IPS DF 6.9 (cell line): ENCODE data around the gene BCAP31.
"Not testable (repeated sequence)": the region's sequence is repeated elsewhere in the genome, so short reads cannot be mapped to it uniquely, and the experiment has no call there.

ENCODE experiments used
- DNase-seq: peaks from one replicate; pipeline ENCODE4 v3.0.0-alpha.2; 2013; ENCODE audit warnings: low read depth, low spot score
- H3K27ac ChIP-seq: one replicate; pipeline ENCODE4 v1.5.1; 2013; ENCODE audit warnings: low read length, control low read depth
- H3K27me3 ChIP-seq: 2 replicates; pipeline ENCODE4 v1.6.1; 2013; ENCODE audit warnings: mild to moderate bottlenecking, low read length; ENCODE audit not compliant: control insufficient read depth, insufficient read depth
- H3K36me3 ChIP-seq: 2 replicates; pipeline ENCODE4 v1.6.1; 2013; ENCODE audit warnings: low read length; ENCODE audit not compliant: control insufficient read depth, insufficient read depth
- H3K4me1 ChIP-seq: 2 replicates; pipeline ENCODE4 v1.6.1; 2013; ENCODE audit warnings: low read length; ENCODE audit not compliant: control insufficient read depth, insufficient read depth
- H3K4me3 ChIP-seq: 2 replicates; pipeline ENCODE4 v1.5.1; 2013; ENCODE audit warnings: mild to moderate bottlenecking, low read length
- H3K9me3 ChIP-seq: 2 replicates; pipeline ENCODE4 v1.6.1; 2013; ENCODE audit warnings: low read length, inconsistent platforms; ENCODE audit not compliant: control insufficient read depth, insufficient read depth
- WGBS: extraction: QIAGEN DNeasy Blood & Tissue Kit; methylation state at CpG from one replicate; pipeline ENCODE4 v1.1.7; 2013; ENCODE audit warnings: mixed read lengths, missing lambda C conversion rate; ENCODE audit not compliant: insufficient read length, insufficient coverage; 5-methylcytosine and 5-hydroxymethylcytosine counted together

The BCAP31 gene

GRCh38 chrX:153685751-153686696 lies 38.2 kb downstream of the BCAP31 start:
- Histone ChIP-seq H3K4me1 (peaks cover 8% of the 10 kb centered on the region), H3K27me3 (no peaks in the 10 kb centered on the region), H3K4me3 (no peak overlapping the region), H3K9me3 (no peaks in the 10 kb centered on the region), H3K36me3 (peaks cover 7% of the 10 kb centered on the region; the same call in 1 of the 2 replicates), H3K27ac (no peak overlapping the region)
- no peak for DNase-seq
- WGBS = no CpG with 5 or more reads among the region's 24 CpGs

GRCh38 chrX:153685156-153685536 lies 39.0 kb downstream of the BCAP31 start:
- Histone ChIP-seq H3K27me3 (no peaks in the 10 kb centered on the region), H3K4me3 (peak overlapping the region; percentile 7; the same call in 1 of the 2 replicates), H3K4me1 (peaks cover 8% of the 10 kb centered on the region), H3K36me3 (peaks cover 5% of the 10 kb centered on the region; the same call in 1 of the 2 replicates), H3K9me3 (no peaks in the 10 kb centered on the region), H3K27ac (no peak overlapping the region)
- WGBS = no CpG with 5 or more reads among the region's 21 CpGs
- DNase-seq = no peak

DNA sequence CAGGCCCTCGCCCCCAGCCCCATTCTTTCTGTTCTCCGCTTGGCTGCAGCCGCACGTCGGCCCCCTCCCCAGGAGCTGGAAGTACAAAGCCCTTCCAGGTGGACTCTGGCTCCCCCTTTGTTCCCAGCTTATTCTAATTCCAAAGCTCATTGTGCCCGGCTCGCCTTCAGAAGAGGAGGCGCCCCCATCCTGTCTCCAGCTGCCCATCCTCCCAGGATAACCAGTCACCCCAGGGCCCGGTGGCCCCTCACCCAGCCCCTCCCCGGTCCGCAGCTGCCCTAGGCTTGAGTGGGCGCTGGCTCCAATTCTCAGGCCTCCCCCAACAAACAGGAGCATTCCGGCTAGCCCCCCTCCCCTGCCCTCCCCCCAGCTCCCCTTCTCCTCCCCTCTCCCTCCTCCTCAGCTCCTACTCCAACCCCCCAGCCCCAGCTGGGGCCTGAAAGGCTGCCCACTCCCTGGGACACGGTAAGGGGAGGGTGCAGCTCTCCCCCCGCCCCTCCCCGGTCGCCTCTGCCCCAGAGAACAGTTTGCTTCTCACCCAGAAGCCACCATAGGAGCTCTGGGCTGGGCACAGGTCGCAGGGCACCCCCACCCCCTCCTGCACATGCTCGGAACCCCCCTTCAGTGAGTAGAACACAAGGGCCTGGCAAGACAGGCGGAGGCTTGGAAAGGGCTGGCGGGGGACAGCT lies 39.6 kb downstream of the BCAP31 start:
- DNase-seq = no peak
- WGBS = no CpG with 5 or more reads among the region's 21 CpGs

GRCh38 chrX:153683486-153683885 lies 40.7 kb downstream of the BCAP31 start:
- WGBS = no CpG with 5 or more reads among the region's 8 CpGs
- not testable (repeated sequence) for H3K9me3 ChIP-seq, H3K27ac ChIP-seq, H3K4me1 ChIP-seq, DNase-seq, H3K27me3 ChIP-seq, H3K4me3 ChIP-seq, H3K36me3 ChIP-seq

More for the DNA sequence above, 39.6 kb downstream of the BCAP31 start:
- Histone ChIP-seq H3K4me1 (peaks cover 6% of the 10 kb centered on the region), H3K27ac (no peak overlapping the region), H3K4me3 (peak overlapping the region; percentile 7; the same call in 1 of the 2 replicates), H3K36me3 (peaks cover under 1% of the 10 kb centered on the region; the same call in 1 of the 2 replicates), H3K9me3 (no peaks in the 10 kb centered on the region), H3K27me3 (no peaks in the 10 kb centered on the region)

DNA sequence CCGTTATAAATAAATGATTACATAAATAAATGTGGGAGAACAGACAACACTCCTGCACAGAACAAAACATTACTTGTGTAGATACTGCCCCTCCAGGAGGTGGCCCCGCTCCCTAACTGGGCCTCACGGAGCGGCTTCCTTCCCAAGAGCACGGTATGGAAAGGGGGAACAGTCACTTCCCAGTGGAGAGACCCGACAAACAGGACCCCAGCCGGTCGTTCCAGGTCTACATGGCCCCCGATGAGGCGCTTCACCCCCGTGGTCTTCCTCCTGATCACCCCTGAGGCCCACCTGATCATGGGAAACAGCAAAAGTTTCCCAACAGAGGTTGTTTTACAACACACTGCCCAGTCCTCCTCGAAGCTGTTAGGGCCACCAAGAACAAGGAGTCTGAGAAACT lies 43.0 kb downstream of the BCAP31 start:
- Histone ChIP-seq H3K4me1 (peaks cover 5% of the 10 kb centered on the region), H3K27ac (no peak overlapping the region), H3K27me3 (no peaks in the 10 kb centered on the region), H3K4me3 (no peak overlapping the region), H3K36me3 (no peaks in the 10 kb centered on the region), H3K9me3 (no peaks in the 10 kb centered on the region)
- no CpG with 5 or more reads among the region's 12 CpGs for WGBS
- DNase-seq = no peak

GRCh38 chrX:153674219-153674851 lies 49.9 kb downstream of the BCAP31 start:
- Histone ChIP-seq H3K4me1 (peaks cover 2% of the 10 kb centered on the region), H3K27me3 (no peaks in the 10 kb centered on the region), H3K4me3 (no peak overlapping the region), H3K27ac (no peak overlapping the region), H3K9me3 (no peaks in the 10 kb centered on the region), H3K36me3 (no peaks in the 10 kb centered on the region)
- no peak for DNase-seq
- no CpG with 5 or more reads among the region's 27 CpGs for WGBS

DNA sequence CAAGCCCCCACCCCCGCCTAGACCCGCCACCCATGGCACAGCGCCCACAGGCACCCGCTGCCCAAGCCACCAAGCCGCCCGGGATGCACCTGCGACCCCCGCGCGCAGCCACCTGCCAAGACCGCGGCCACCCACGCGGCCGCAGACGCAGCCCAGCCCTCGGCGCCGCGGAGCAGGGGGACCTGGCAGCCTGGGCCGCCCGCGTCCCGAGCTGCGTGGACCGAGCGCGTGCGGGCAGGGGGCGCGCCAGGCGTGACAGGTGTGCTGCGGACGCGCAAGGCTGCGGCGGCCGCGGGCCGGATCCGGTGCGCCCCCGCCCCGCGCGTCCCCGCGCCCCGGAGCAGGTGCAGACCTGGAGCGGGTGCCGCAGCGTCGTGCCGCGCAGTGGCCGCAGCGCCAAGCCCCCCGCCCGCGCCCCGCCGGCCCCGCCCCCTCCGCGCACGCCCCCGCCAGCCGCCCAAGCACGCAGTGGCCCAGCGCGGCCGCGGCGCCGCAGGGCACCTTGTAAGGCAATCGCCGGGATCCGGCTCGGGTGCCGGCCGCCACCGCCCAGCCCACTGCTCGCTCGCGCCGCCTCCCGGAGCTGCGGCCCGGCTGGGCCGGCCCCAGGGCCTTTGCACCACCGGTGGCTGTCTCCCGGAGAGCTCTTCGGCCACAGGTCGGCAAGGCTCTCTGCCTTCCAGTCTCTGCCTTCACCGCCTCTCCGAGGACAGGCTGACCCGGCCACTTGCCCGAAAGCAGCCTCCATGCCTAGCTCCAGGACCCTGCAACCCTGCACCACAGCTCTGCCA lies 50.6 kb downstream of the BCAP31 start, which contains the start of gene PNCK:
TSS of gene PNCK (minus strand) at position 386 of the 791 bp plus-strand sequence. CDS start 737 bp downstream, outside the sequence.
- H3K27me3 ChIP-seq = no peaks in the 10 kb centered on the region
- no peak for DNase-seq
- no CpG with 5 or more reads among the region's 98 CpGs for WGBS
- peak within 1 kb of the TSS; percentile 31; the same call in 1 of the 2 replicates for H3K4me3 ChIP-seq
- H3K9me3 ChIP-seq = no peaks in the 10 kb centered on the region
- H3K36me3 ChIP-seq = no peaks in the 10 kb centered on the region
- no peak within 1 kb of the TSS for H3K27ac ChIP-seq
- H3K4me1 ChIP-seq = peaks cover 2% of the 10 kb centered on the region

- Histone ChIP-seq H3K4me3 (peak overlapping the region; percentile 31; the same call in 1 of the 2 replicates), H3K27ac (no peak overlapping the region), H3K4me1 (peaks cover 2% of the 10 kb centered on the region), H3K9me3 (no peaks in the 10 kb centered on the region), H3K27me3 (no peaks in the 10 kb centered on the region), H3K36me3 (no peaks in the 10 kb centered on the region)
- WGBS = 100% methylated on average over 2 of the region's 53 CpGs
- DNase-seq = no peak
These were observed 51.4 kb downstream of the BCAP31 start for GRCh38 chrX:153672531-153673427.
